Measurements from ENCODE around the gene RNF111.
"Not testable (repeated sequence)": the region's sequence is repeated elsewhere in the genome, so short reads cannot be mapped to it uniquely, and the experiment has no call there.

The RNF111 gene

GRCh38 chr15:59140422-59141226, 153.2 kb downstream of the RNF111 start:
- DNase-seq: no peak

GRCh38 chr15:59143281-59143680, 155.8 kb downstream of the RNF111 start:
- DNase-seq: no peak

GRCh38 chr15:59144594-59144993, 157.1 kb downstream of the RNF111 start:
- DNase-seq: not testable (repeated sequence)

Data from NCI-H774 (cell line).